ENCODE results near the gene RASD1. TPM values are rescaled to one million over a fixed set of nuclear protein-coding genes. Genes with fewer than 3 reads are reported as not detected.

RASD1 gene
- total and polyA plus RNA-seq, 2 of the 4 experiments (the other 2 are of a cell fraction): 0.54 to 1.8 TPM

DNA sequence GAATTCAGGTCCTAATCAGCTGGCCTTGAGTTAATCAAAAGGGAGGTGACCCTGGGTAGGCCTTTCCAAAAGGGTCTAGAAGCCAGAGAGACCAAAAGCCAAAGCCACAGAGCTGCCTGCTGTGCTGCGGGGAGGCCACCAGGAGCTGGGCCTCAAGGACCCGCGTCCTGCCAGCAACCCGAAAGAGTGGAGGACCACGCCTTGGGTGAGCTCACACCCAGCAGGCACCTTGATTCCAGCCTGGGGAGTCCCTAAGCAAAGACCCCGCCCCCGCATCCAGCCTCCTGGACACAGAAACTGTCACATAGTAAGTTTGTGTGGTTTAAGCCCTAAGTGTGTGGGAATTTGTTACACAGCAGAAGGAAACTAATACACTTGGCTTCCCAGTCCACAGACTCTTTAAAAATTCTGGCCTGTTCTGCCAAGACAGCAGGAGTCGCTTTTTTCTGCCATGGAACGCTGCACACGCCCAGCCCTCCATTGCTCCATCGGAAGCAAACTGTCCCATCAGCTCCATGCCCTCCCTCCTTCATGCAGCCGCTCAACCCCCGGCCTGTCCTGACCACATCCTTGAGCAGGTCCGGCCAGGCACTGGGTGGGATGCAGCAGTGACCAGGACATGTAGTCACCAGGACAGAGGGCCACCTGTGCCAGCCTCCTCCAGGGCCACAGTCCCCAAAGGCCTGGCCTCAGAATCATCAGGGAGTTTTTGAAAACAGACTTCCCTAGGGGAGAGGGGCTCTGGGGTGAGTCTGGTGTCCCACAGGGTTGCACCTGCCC lies 20.9 kb upstream of the RASD1 start:
- no peak overlapping the region for H2AFZ ChIP-seq (replicated peaks; ENCODE audit: low read length, poor library complexity)
- H4K91ac ChIP-seq (ENCODE audit: insufficient read depth, low read depth, low read length): no peak overlapping the region
- intact Hi-C loops (cut with micrococcal nuclease): no loop called here
- no peak overlapping the region for H4K8ac ChIP-seq (ENCODE audit: low read depth in 2 of 2, low read length in 2 of 2)
- 100% methylated on average over 5 of the region's 14 CpGs; no CpG with 5 or more reads in 1 of the 2 experiments for WGBS, 2 experiments (ENCODE audit: extremely low coverage in 2 of 2, insufficient read length in 1 of 2)
- no peaks in the 10 kb centered on the region for H3K36me3 ChIP-seq (ENCODE audit: control insufficient read depth, insufficient read depth, low read length)
- DNase-seq (no peak), ATAC-seq (ENCODE audit: low read depth) (no peak)
- no peaks in the 10 kb centered on the region for H3K9me3 ChIP-seq (ENCODE audit: control insufficient read depth, insufficient read depth, low read length)
- no peak overlapping the region for H2AK5ac ChIP-seq (ENCODE audit: low read depth, low read length)
- no peak overlapping the region for H4K5ac ChIP-seq (ENCODE audit: low read depth, low read length)
- no peak overlapping the region for H2BK20ac ChIP-seq (ENCODE audit: low read depth, low read length)
- H3K14ac ChIP-seq (replicated peaks; ENCODE audit: low read depth, low read length): no peak overlapping the region
- no peak overlapping the region for H2BK15ac ChIP-seq (ENCODE audit: low read depth, low read length)
- dilution Hi-C loops (cut with HindIII; ENCODE audit: low sequenced_read_pairs, unreplicated experiment): no loop called here
- H3K27me3 ChIP-seq (ENCODE audit: control insufficient read depth, insufficient read depth, low read length): peaks cover 2% of the 10 kb centered on the region; the same call in 1 of the 2 replicates
- H3K23ac ChIP-seq (ENCODE audit: low read depth, low read length): no peak overlapping the region
- no peak overlapping the region for H3K4me3 ChIP-seq (ENCODE audit: insufficient read depth, low read depth, low read length)
- H3K9ac ChIP-seq (ENCODE audit: low read depth, low read length): no peak overlapping the region
- peaks cover 20% of the 10 kb centered on the region for H4K20me1 ChIP-seq (ENCODE audit: insufficient read depth, low read length)
- H3K9me1 ChIP-seq (ENCODE audit: insufficient read depth, low read length): peaks cover 4% of the 10 kb centered on the region; the same call in 1 of the 2 replicates
- H2AK9ac ChIP-seq (replicated peaks; ENCODE audit: low read depth, low read length, poor library complexity): no peak overlapping the region
- no peak overlapping the region for H2BK5ac ChIP-seq (ENCODE audit: low read depth, low read length, poor library complexity, severe bottlenecking)
- no peak overlapping the region for H3K4me2 ChIP-seq (ENCODE audit: low read depth, low read length)
- in situ Hi-C loops (cut with MboI; ENCODE audit: low sequenced_read_pairs): no loop called here
- H3K79me1 ChIP-seq (ENCODE audit: low read depth in 1 of 2, low read length in 2 of 2): no peaks in the 10 kb centered on the region
- H3K4ac ChIP-seq (ENCODE audit: low read depth, low read length): no peak overlapping the region
- H2BK120ac ChIP-seq (ENCODE audit: low read depth, low read length): no peak overlapping the region
- CTCF ChIA-PET: interaction anchor here (0.8 kb wide), 1 partner anchor 20 kb away, joined by 3 read pairs; no protein-coding TSS in a partner anchor
- H3K18ac ChIP-seq (ENCODE audit: low read depth, low read length): no peak overlapping the region
- H3K56ac ChIP-seq (ENCODE audit: extremely low read depth, insufficient read depth, low read length): no peak overlapping the region
- peaks cover 9% of the 10 kb centered on the region for H3K4me1 ChIP-seq (ENCODE audit: control insufficient read depth, insufficient read depth, low read length)
- BruUV-seq (replicated peaks): no TSS peak
- POLR2A ChIA-PET (ENCODE audit: unreplicated experiment): no interaction called here
- no peak overlapping the region for H3K27ac ChIP-seq (ENCODE audit: insufficient read depth, low read length)
- no peak for TF ChIP-seq ELK1 (IDR thresholded peaks at IDR 0.05; ENCODE audit: borderline replicate concordance, low read depth, low read length)
- TF ChIP-seq RAD21 (IDR thresholded peaks at IDR 0.05; ENCODE audit: low read length): no peak
- TF ChIP-seq SMC3 (IDR thresholded peaks at IDR 0.05; ENCODE audit: low read depth, low read length): no peak
- no peak for TF ChIP-seq FOS (IDR thresholded peaks at IDR 0.05; ENCODE audit: low read depth, low read length)
- no peak for TF ChIP-seq CEBPB (IDR thresholded peaks at IDR 0.05; ENCODE audit: low read depth, low read length)
- TF ChIP-seq CHD1 (IDR thresholded peaks at IDR 0.05; ENCODE audit: low read depth, low read length): no peak
- no peak for TF ChIP-seq NFE2L2 (IDR thresholded peaks at IDR 0.05; ENCODE audit: low read depth, low read length)
- TF ChIP-seq USF2 (IDR thresholded peaks at IDR 0.05; ENCODE audit: low read depth, low read length): no peak
- TF ChIP-seq POLR2A (IDR thresholded peaks at IDR 0.05; ENCODE audit: low read depth, low read length): no peak
- no peak for TF ChIP-seq MAFK (IDR thresholded peaks at IDR 0.05; ENCODE audit: low read depth, low read length)
- TF ChIP-seq BHLHE40 (IDR thresholded peaks at IDR 0.05; ENCODE audit: low read depth, low read length): no peak
- TF ChIP-seq MAZ (IDR thresholded peaks at IDR 0.05; ENCODE audit: borderline replicate concordance, low read depth, low read length): no peak
- no peak for TF ChIP-seq RFX5 (IDR thresholded peaks at IDR 0.05; ENCODE audit: low read depth, low read length)
- TF ChIP-seq, protein P1, sequence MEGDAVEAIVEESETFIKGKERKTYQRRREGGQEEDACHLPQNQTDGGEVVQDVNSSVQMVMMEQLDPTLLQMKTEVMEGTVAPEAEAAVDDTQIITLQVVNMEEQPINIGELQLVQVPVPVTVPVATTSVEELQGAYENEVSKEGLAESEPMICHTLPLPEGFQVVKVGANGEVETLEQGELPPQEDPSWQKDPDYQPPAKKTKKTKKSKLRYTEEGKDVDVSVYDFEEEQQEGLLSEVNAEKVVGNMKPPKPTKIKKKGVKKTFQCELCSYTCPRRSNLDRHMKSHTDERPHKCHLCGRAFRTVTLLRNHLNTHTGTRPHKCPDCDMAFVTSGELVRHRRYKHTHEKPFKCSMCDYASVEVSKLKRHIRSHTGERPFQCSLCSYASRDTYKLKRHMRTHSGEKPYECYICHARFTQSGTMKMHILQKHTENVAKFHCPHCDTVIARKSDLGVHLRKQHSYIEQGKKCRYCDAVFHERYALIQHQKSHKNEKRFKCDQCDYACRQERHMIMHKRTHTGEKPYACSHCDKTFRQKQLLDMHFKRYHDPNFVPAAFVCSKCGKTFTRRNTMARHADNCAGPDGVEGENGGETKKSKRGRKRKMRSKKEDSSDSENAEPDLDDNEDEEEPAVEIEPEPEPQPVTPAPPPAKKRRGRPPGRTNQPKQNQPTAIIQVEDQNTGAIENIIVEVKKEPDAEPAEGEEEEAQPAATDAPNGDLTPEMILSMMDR (conservative IDR thresholded peaks at IDR 0.05; ENCODE audit: low read depth, low read length): no peak
- no peak for TF ChIP-seq RCOR1 (IDR thresholded peaks at IDR 0.05; ENCODE audit: insufficient replicate concordance, low read length)
